ENCODE data around the gene SIAE. TPM values are rescaled to one million over a fixed set of nuclear protein-coding genes. Genes with fewer than 3 reads are reported as not detected.
A peak's percentile ranks its signal among the peaks of the same experiment; 100 is the strongest.

The SIAE gene
- total and polyA plus RNA-seq, 8 donors = 1.2 to 22.6 (median 10.2) TPM

GRCh38 chr11:124622531-124623451, 50.7 kb downstream of the SIAE start, which contains the start of gene TBRG1:
Gene TBRG1 (plus strand): TSS chr11:124622864. CDS start chr11:124623084, 220 bp downstream.
- peak within 1 kb of the TSS; percentile 66 to 90 (median 78) for H3K4me3 ChIP-seq

GRCh38 chr11:124618863-124619262, 54.7 kb downstream of the SIAE start:
- Histone ChIP-seq H3K27ac (no peak overlapping the region), H3K27me3 (peaks cover 0 to 26% (median 8%) of the 10 kb centered on the region in 3 donors), H3K9me3 (no peaks in the 10 kb centered on the region), H3K4me3 (no peak overlapping the region), H3K36me3 (no peaks in the 10 kb centered on the region), H3K4me1 (peaks cover 5 to 16% (median 11%) of the 10 kb centered on the region in 4 donors)
- TF ChIP-seq POLR2A (IDR thresholded peaks at IDR 0.05) (no peak), EP300 (IDR thresholded peaks at IDR 0.05) (no peak), POLR2AphosphoS5 (IDR thresholded peaks at IDR 0.05) (no peak), CTCF (IDR thresholded peaks at IDR 0.05) (no peak)
- DNase-seq = no peak
- 72 to 84% (median 79%) methylated on average over 5 of the region's 5 CpGs for WGBS, 5 donors
- intact Hi-C loops (cut with DNase I; ENCODE audit: low total_unique reads) = no loop called here

More at GRCh38 chr11:124622531-124623451, 50.7 kb downstream of the SIAE start, which contains the start of gene TBRG1:
- H3K4me1 ChIP-seq = peaks cover 18 to 40% (median 31%) of the 10 kb centered on the region in 4 donors
- no peaks in the 10 kb centered on the region for H3K9me3 ChIP-seq
- DNase-seq = peak; percentile 86 to 97
- TF ChIP-seq CTCF (IDR thresholded peaks at IDR 0.05) (no peak), POLR2A (IDR thresholded peaks at IDR 0.05) (peak in 2 of 4 donors; percentile 29 to 71), EP300 (IDR thresholded peaks at IDR 0.05) (no peak), POLR2AphosphoS5 (IDR thresholded peaks at IDR 0.05) (peak; percentile 90 to 98 (median 97))
- H3K27ac ChIP-seq = peak within 1 kb of the TSS; percentile 87 to 94 (median 92)
- WGBS, 5 donors = 0 to 1% (median 0%) methylated on average over 53 to 57 of the region's 57 CpGs
- H3K27me3 ChIP-seq = no peaks in the 10 kb centered on the region
- peaks cover 23 to 30% (median 29%) of the 10 kb centered on the region in 4 donors for H3K36me3 ChIP-seq
- intact Hi-C loops (cut with DNase I; ENCODE audit: low total_unique reads) = no loop called here

- Histone ChIP-seq H3K36me3 (no peaks in the 10 kb centered on the region), H3K9me3 (no peaks in the 10 kb centered on the region), H3K4me3 (no peak overlapping the region), H3K27ac (no peak overlapping the region), H3K27me3 (peaks cover 0 to 41% (median 8%) of the 10 kb centered on the region in 3 donors), H3K4me1 (no peaks in the 10 kb centered on the region)
- TF ChIP-seq POLR2AphosphoS5 (IDR thresholded peaks at IDR 0.05) (no peak), POLR2A (IDR thresholded peaks at IDR 0.05) (no peak), EP300 (IDR thresholded peaks at IDR 0.05) (no peak), CTCF (IDR thresholded peaks at IDR 0.05) (no peak)
- DNase-seq = peak in 1 of 2 donors; percentile 9
- 55 to 68% (median 60%) methylated on average over 9 to 10 of the region's 10 CpGs for WGBS, 5 donors
- intact Hi-C loops (cut with DNase I; ENCODE audit: low total_unique reads) = no loop called here
Observed at GRCh38 chr11:124612567-124613246, 60.8 kb downstream of the SIAE start.

- Histone ChIP-seq H3K27ac (no peak overlapping the region), H3K27me3 (peaks cover 0 to 35% (median 8%) of the 10 kb centered on the region in 3 donors), H3K4me1 (no peaks in the 10 kb centered on the region), H3K9me3 (no peaks in the 10 kb centered on the region), H3K4me3 (no peak overlapping the region), H3K36me3 (no peaks in the 10 kb centered on the region)
- intact Hi-C loops (cut with DNase I; ENCODE audit: low total_unique reads) = no loop called here
- no peak for TF ChIP-seq CTCF (IDR thresholded peaks at IDR 0.05)
- no peak for TF ChIP-seq EP300 (IDR thresholded peaks at IDR 0.05)
- no peak for TF ChIP-seq POLR2A (IDR thresholded peaks at IDR 0.05)
- no peak for TF ChIP-seq POLR2AphosphoS5 (IDR thresholded peaks at IDR 0.05)
- 54 to 70% (median 67%) methylated on average over 3 of the region's 3 CpGs for WGBS, 5 donors
- DNase-seq = peak in 1 of 2 donors; percentile 9
Observed at GRCh38 chr11:124612045-124612444, 61.5 kb downstream of the SIAE start.

Data from stomach (tissue), 9 donors.